ENCODE data around the gene POLR2J3. TPM values are rescaled to one million over a fixed set of nuclear protein-coding genes. Genes with fewer than 3 reads are reported as not detected.
"Not testable (repeated sequence)": the region's sequence is repeated elsewhere in the genome, so short reads cannot be mapped to it uniquely, and the experiment has no call there.

Gene POLR2J3
- total and polyA plus RNA-seq, 4 experiments from 2014 or later: 21.0 to 119 (median 76.5) TPM

GRCh38 chr7:102599699-102600098 lies 27.3 kb upstream of the POLR2J3 start:
- H3K27ac Mint-ChIP-seq; intact Hi-C loops (cut with micrococcal nuclease); H3K4me3 ChIP-seq (ENCODE audit: low read length in 2 of 2); H3K27me3 Mint-ChIP-seq; H3K4me1 Mint-ChIP-seq; H3K4me3 Mint-ChIP-seq; POLR2A ChIA-PET (ENCODE audit: partially characterized antibody); H3K9me3 Mint-ChIP-seq; H3K36me3 ChIP-seq (ENCODE audit: insufficient read depth, low read length); H3K36me3 Mint-ChIP-seq; H3K27ac ChIP-seq (ENCODE audit: low read depth, low read length); DNase-seq; H3K9me3 ChIP-seq (ENCODE audit: control insufficient read depth in 1 of 2, low read length in 2 of 2); H3K27me3 ChIP-seq (ENCODE audit: insufficient read depth, low read length); CTCF ChIA-PET (ENCODE audit: partially characterized antibody); H3K4me1 ChIP-seq (ENCODE audit: insufficient read depth, low read length): not testable (repeated sequence)

GRCh38 chr7:102596036-102596435 lies 23.7 kb upstream of the POLR2J3 start:
- H3K27ac ChIP-seq (ENCODE audit: low read depth, low read length); H3K9me3 ChIP-seq (ENCODE audit: control insufficient read depth in 1 of 2, low read length in 2 of 2); H3K27me3 Mint-ChIP-seq; H3K4me3 Mint-ChIP-seq; POLR2A ChIA-PET (ENCODE audit: partially characterized antibody); CTCF ChIA-PET (ENCODE audit: partially characterized antibody); H3K36me3 Mint-ChIP-seq; DNase-seq; H3K9me3 Mint-ChIP-seq; H3K36me3 ChIP-seq (ENCODE audit: insufficient read depth, low read length); H3K27me3 ChIP-seq (ENCODE audit: insufficient read depth, low read length); intact Hi-C loops (cut with micrococcal nuclease); H3K4me3 ChIP-seq (ENCODE audit: low read length in 2 of 2); H3K4me1 Mint-ChIP-seq; H3K27ac Mint-ChIP-seq; H3K4me1 ChIP-seq (ENCODE audit: insufficient read depth, low read length): not testable (repeated sequence)

GRCh38 chr7:102593637-102594334 lies 21.4 kb upstream of the POLR2J3 start:
- DNase-seq; H3K9me3 Mint-ChIP-seq; H3K36me3 ChIP-seq (ENCODE audit: insufficient read depth, low read length); H3K27ac Mint-ChIP-seq; H3K4me3 ChIP-seq (ENCODE audit: low read length in 2 of 2); H3K9me3 ChIP-seq (ENCODE audit: control insufficient read depth in 1 of 2, low read length in 2 of 2); H3K27me3 Mint-ChIP-seq; POLR2A ChIA-PET (ENCODE audit: partially characterized antibody); H3K4me1 ChIP-seq (ENCODE audit: insufficient read depth, low read length); H3K27me3 ChIP-seq (ENCODE audit: insufficient read depth, low read length); H3K4me1 Mint-ChIP-seq; H3K4me3 Mint-ChIP-seq; H3K36me3 Mint-ChIP-seq; H3K27ac ChIP-seq (ENCODE audit: low read depth, low read length); intact Hi-C loops (cut with micrococcal nuclease); CTCF ChIA-PET (ENCODE audit: partially characterized antibody): not testable (repeated sequence)

- CTCF ChIA-PET (ENCODE audit: partially characterized antibody); H3K27ac ChIP-seq (ENCODE audit: low read depth, low read length); H3K36me3 Mint-ChIP-seq; H3K36me3 ChIP-seq (ENCODE audit: insufficient read depth, low read length); H3K9me3 Mint-ChIP-seq; H3K4me1 ChIP-seq (ENCODE audit: insufficient read depth, low read length); H3K9me3 ChIP-seq (ENCODE audit: control insufficient read depth in 1 of 2, low read length in 2 of 2); H3K27ac Mint-ChIP-seq; POLR2A ChIA-PET (ENCODE audit: partially characterized antibody); H3K4me3 Mint-ChIP-seq; H3K4me1 Mint-ChIP-seq; H3K27me3 Mint-ChIP-seq; H3K4me3 ChIP-seq (ENCODE audit: low read length in 2 of 2); H3K27me3 ChIP-seq (ENCODE audit: insufficient read depth, low read length); intact Hi-C loops (cut with micrococcal nuclease): not testable (repeated sequence)
- DNase-seq: peak; percentile 40 to 77 (median 49)
These were observed 20.2 kb upstream of the POLR2J3 start for GRCh38 chr7:102592477-102593019.

GRCh38 chr7:102589857-102590256 lies 17.5 kb upstream of the POLR2J3 start:
- H3K9me3 ChIP-seq (ENCODE audit: control insufficient read depth in 1 of 2, low read length in 2 of 2); H3K27me3 Mint-ChIP-seq; H3K4me3 Mint-ChIP-seq; H3K27me3 ChIP-seq (ENCODE audit: insufficient read depth, low read length); H3K4me1 ChIP-seq (ENCODE audit: insufficient read depth, low read length); H3K36me3 ChIP-seq (ENCODE audit: insufficient read depth, low read length); H3K27ac ChIP-seq (ENCODE audit: low read depth, low read length); POLR2A ChIA-PET (ENCODE audit: partially characterized antibody); H3K4me3 ChIP-seq (ENCODE audit: low read length in 2 of 2); CTCF ChIA-PET (ENCODE audit: partially characterized antibody); H3K4me1 Mint-ChIP-seq; intact Hi-C loops (cut with micrococcal nuclease); DNase-seq; H3K36me3 Mint-ChIP-seq; H3K9me3 Mint-ChIP-seq; H3K27ac Mint-ChIP-seq: not testable (repeated sequence)

- intact Hi-C loops (cut with micrococcal nuclease); H3K9me3 Mint-ChIP-seq; H3K27me3 ChIP-seq (ENCODE audit: insufficient read depth, low read length); H3K36me3 Mint-ChIP-seq; CTCF ChIA-PET (ENCODE audit: partially characterized antibody); H3K27ac Mint-ChIP-seq; H3K4me1 ChIP-seq (ENCODE audit: insufficient read depth, low read length); H3K4me3 Mint-ChIP-seq; H3K4me1 Mint-ChIP-seq; H3K27ac ChIP-seq (ENCODE audit: low read depth, low read length); H3K9me3 ChIP-seq (ENCODE audit: control insufficient read depth in 1 of 2, low read length in 2 of 2); POLR2A ChIA-PET (ENCODE audit: partially characterized antibody); H3K27me3 Mint-ChIP-seq; DNase-seq; H3K36me3 ChIP-seq (ENCODE audit: insufficient read depth, low read length); H3K4me3 ChIP-seq (ENCODE audit: low read length in 2 of 2): not testable (repeated sequence)
These were observed 11.1 kb upstream of the POLR2J3 start for GRCh38 chr7:102583495-102583894.

GRCh38 chr7:102581722-102582121 lies 9.3 kb upstream of the POLR2J3 start:
- DNase-seq; POLR2A ChIA-PET (ENCODE audit: partially characterized antibody); CTCF ChIA-PET (ENCODE audit: partially characterized antibody); H3K9me3 Mint-ChIP-seq; H3K4me3 Mint-ChIP-seq; H3K27ac ChIP-seq (ENCODE audit: low read depth, low read length); H3K4me1 ChIP-seq (ENCODE audit: insufficient read depth, low read length); H3K27ac Mint-ChIP-seq; H3K36me3 ChIP-seq (ENCODE audit: insufficient read depth, low read length); H3K27me3 Mint-ChIP-seq; H3K36me3 Mint-ChIP-seq; H3K4me3 ChIP-seq (ENCODE audit: low read length in 2 of 2); H3K9me3 ChIP-seq (ENCODE audit: control insufficient read depth in 1 of 2, low read length in 2 of 2); H3K27me3 ChIP-seq (ENCODE audit: insufficient read depth, low read length); intact Hi-C loops (cut with micrococcal nuclease); H3K4me1 Mint-ChIP-seq: not testable (repeated sequence)

- H3K36me3 Mint-ChIP-seq; H3K27ac Mint-ChIP-seq; POLR2A ChIA-PET (ENCODE audit: partially characterized antibody); H3K4me3 Mint-ChIP-seq; H3K27me3 Mint-ChIP-seq; H3K27ac ChIP-seq (ENCODE audit: low read depth, low read length); H3K9me3 ChIP-seq (ENCODE audit: control insufficient read depth in 1 of 2, low read length in 2 of 2); H3K9me3 Mint-ChIP-seq; CTCF ChIA-PET (ENCODE audit: partially characterized antibody); H3K27me3 ChIP-seq (ENCODE audit: insufficient read depth, low read length); H3K4me3 ChIP-seq (ENCODE audit: low read length in 2 of 2); H3K4me1 ChIP-seq (ENCODE audit: insufficient read depth, low read length); H3K36me3 ChIP-seq (ENCODE audit: insufficient read depth, low read length); intact Hi-C loops (cut with micrococcal nuclease); DNase-seq; H3K4me1 Mint-ChIP-seq: not testable (repeated sequence)
These were observed 6.1 kb upstream of the POLR2J3 start for GRCh38 chr7:102578486-102578885.
